Measurements from ENCODE around the gene DNAL4. TPM values are rescaled to one million over a fixed set of nuclear protein-coding genes. Genes with fewer than 3 reads are reported as not detected.
A peak's percentile ranks its signal among the peaks of the same experiment; 100 is the strongest.

Gene DNAL4
- total RNA-seq, 1 experiment from 2014 or later, result 6.9 TPM

DNA sequence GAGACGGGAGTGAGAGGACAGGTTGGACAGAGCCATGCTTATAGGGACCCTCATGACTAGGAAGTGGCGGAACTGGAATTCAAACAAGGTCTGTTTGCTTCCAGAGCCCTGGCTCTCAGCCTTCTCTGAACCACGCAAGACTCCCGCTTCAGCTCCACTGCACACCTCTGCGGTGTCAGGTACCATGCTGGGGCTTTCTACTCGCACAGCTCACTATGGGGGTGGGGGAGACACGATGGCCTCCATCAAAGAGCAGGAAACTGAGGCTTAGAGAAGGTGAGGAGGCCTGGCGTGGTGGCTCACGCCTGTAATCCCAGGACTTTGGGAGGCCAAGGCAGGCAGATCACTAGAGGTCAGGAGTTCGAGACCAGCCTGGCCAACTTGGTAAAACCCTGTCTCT, 52.4 kb downstream of the DNAL4 start:
- DNase-seq (ENCODE audit: low read depth), result no peak

DNA sequence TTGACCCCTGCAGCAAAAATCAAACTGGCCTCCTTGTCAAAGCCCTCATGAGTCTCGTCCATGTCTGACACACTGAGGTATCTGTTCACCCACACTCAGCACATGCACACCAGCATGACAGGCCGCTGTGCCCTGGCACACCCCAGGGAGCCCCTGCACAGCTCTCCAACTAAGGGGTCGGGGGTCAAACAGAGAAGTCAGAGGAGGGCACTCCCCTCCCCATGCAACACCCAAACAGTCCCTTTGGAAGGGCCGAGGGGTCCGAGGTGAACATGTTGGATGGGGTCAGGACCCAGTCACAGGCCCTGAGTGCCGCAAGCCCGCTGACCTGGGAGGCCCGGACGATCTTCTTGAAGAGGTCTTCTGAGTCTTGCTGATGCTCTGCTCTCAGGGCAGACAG, 52.8 kb downstream of the DNAL4 start:
- DNase-seq (ENCODE audit: low read depth), result no peak

DNA sequence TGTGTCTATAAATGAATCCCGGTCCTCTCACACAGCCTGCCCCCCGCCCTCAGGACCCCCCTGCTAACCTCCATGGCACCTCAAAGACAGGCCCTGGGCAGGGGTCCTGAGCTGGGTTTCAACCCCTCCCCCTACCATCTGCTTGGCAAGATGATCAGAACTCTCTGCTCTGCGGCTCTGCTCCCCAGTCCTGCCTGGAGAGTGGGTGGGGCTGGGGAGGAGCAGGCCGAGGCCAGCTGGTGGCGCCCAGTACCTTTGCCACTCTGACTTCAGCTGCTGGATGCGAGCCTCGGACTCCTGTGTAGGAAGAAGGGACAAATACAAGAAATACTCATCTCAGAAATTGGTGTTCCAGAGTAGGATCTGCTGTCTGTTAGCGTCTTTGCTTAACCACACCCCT, 53.2 kb downstream of the DNAL4 start:
- no peak for DNase-seq (ENCODE audit: low read depth)

DNA sequence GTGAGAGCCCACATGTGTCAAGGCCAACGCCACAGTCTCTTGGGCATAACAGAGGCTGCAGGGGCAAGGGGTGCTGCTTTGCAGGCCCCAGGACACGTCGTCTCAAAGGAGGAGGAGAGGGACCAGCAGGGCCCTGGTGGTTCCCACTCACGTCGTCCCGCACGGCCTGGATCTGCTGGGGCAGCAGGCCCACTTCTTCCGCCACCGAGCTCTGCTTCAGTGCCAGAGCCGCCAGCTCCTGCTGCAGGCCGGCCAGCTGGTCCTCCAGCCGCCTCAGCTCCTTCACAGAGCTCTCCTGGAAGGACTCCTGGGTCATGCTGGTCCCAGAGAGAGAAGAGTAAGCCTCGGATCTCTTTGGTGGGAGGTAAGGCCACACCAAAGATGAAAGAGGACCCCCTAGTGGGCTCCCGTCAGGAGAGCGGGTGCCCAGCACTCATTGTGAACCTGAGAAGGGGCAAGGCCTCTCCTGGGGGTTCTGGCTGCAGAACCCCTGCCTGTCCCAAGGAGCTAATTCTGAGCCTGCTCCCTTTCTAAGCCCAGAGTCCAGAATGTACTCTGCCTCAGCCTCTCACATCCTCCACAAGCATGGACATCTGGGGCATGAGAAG, 53.7 kb downstream of the DNAL4 start:
- DNase-seq (ENCODE audit: low read depth), result no peak

DNA sequence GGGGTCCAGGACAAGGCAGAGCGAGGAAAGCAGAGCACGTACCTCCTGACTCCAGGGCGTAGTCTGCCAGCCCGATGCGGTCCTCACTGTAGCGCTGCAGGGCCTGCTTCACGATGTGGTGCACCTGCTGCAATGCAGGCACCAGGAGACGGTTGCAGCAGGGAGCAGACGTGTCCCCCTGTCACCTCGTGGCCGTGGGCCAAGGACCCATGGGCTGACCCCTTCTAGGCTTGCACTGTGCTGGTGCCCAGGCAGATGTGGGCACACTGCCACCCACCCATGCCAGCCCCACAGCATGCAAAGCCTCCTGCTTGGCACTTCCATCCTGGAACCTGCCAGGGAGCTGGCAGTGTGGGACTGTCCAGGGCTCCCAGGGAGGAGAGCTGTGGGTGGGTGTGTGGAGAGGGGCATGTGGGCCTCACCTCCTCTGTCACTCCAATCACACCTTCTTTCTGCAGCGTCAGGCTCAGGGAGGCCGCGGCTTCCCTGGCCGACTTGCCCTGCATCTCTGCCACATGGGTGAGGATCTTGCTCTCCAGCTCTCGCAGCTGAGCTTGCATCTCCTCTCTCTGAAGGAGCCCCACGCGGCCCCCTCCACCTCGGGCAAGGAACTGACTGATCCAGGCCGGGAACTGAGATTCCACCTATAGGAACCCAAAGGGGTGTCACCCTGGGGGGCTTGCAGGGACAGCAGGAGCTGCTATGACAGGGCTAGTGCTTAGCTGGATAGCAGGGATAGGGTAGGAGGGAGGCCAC, 54.5 kb downstream of the DNAL4 start:
- no peak for DNase-seq (ENCODE audit: low read depth)

DNA sequence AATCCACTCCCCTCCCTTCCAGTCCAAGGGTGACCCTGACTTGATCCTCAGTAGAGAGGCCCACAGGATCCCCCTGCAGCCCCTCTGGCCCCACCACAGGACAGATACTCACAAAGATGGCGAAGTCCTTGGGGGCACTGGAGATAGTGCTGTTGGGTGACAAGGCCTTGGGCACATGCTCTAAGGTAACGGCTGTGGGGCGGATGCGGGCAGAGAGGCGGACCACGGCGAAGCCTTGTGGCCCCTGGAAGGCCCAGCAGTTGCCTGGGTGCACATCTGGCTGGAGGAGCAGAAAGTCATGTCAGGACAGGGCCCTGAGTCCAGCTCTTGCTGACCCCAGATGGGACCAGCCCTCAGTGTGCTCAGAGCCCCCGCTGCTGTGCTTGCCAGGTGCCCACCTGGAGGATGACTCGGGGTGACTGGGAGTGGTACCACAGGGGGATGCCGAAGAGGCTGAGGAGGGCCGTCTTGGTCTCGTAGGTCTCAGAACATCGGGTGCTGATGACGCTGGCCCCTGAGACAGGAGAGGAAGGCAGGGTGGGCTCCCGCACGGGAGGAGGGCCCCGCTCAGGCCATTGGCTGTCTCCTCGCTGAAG, 55.4 kb downstream of the DNAL4 start:
- DNase-seq (ENCODE audit: low read depth), result no peak

DNA sequence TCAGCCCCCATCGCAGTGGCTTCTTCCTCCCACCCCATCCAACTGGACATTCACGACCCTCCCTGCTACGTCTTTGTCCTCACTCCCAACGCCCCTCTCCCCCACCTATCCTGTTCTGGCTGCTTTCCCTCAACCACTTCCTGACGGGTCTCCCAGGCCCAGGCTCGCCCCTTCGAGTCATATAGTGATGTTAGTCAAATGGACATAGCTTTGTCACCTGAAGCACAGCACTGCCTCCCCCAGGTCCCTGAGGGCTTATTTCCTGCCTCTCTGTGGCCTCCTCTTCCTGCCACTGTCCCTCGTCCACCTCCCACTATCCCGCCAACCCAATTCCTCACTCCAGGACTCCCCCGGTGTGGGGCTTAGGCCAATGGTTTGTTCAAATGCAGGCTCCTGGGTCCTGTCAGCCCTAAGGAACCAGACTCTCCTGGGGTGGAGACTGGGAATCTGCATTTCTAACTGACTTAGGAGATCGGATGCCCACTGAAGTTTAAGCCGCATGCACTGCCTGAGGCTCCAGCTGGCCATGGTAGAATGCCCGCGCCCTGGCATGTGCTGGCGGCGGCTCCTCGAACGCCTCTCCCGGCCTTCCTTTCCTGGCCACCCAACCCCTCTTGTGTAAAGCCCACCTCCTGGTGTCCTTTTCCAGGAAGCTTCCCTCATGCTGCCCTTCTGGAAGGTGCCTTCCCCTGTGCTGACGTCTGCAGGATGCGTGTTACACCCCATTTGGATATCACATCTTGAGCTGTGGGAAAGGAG, 56.5 kb downstream of the DNAL4 start:
- DNase-seq (ENCODE audit: low read depth), result peak; percentile 72

DNA sequence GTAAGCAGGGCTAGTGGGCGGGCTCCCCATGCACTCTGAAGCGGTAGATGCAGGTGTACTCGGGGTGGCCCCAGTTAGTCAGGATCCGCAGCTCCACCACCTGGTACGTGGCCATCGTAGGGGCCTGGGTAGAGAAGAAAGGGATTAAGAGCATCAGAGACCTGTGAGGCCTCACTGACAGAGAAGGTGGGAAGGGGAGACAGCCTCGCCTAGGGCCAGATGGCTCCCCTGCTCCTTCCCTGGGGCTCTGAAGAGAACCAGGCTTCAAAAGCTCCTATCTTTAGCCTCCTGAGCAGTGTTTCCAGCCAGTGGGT, 57.7 kb downstream of the DNAL4 start:
- no peak for DNase-seq (ENCODE audit: low read depth)

DNA sequence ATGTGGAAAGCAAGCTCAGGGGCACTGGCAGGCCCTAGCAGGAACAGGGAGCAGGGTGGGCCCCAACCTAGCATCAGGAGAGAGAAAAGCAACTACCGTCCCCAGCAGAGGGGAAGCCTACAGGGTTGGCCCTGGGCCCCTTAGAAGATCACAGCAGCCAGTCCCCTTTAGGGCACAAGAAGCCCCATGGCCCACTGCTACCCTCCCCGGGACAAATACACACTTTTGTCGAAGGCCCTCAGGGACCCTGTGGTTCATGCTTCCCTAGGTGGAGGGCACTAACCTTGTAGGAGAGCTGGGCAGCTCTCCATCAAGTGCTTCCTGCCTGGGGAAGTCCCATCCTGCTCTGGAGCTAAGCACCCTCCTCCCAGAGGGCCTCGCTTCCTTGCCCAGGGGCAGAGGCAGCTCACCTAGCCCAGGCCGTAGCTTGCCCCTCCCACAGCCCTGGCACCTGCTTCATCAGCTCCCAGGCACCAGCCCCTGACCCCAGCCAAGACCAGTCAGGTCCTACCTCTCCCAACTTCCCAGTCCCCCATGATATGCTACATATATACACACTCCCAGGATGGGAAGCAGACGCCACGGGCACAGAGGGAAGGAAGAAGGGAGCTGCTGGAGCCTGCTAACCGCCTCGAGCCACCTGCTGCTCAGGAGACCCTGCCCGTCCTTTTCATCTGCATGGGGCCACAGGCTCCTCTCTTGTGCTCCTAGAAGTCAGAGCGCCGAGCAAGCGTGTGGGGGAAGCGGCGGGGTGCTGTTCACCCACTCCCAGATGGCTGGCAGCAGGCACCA, 58.3 kb downstream of the DNAL4 start:
- no peak for DNase-seq (ENCODE audit: low read depth)

DNA sequence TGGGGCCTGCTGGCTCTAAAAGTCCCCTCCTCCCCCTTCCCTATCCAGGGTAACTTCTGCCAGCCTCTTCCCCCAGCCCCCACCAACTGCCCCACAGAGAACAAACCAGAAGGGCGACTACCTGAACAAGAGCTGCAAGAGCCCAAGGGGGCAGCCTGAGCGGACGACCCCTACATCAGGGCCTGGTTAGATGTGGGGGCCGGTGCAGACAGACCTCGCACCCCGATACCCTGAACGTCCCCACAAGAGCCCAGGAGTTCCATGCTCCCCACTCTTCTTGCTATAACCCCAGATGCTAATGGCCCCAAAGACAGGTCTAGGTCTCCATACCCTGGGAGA, 58.8 kb downstream of the DNAL4 start:
- DNase-seq (ENCODE audit: low read depth), result no peak

DNA sequence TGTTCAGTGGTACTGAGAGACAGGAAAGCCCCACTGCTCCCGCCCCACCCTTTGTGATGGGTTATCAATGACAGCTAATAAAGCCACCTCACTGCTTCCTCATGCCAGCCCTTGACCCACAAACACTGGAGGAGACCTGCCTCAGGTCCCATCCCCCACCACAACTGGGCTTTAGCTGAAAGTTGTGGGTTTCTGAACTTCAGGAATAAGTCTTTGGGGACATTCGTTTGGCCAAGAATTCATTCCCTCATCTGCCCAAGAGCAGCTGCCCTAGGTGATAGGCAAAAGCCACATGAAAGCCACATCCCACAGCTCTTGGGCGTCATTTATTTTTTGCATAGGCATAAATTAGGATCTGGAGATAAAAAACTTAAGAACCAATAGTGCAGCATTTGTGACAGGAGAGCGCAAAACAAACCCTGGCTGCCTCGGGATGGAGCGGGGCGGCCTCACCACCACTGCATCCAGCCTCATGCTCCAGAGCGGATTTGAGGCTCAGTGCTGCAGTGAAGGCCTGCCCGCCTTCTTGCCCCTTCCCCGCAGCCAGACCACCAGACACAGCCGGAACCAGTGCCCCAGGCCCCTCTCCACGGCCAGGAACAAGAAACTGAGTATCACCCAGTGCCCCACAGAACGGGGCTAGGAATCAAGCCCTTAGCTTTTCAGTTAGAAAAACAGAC, 59.4 kb downstream of the DNAL4 start:
- DNase-seq (ENCODE audit: low read depth), result no peak

DNA sequence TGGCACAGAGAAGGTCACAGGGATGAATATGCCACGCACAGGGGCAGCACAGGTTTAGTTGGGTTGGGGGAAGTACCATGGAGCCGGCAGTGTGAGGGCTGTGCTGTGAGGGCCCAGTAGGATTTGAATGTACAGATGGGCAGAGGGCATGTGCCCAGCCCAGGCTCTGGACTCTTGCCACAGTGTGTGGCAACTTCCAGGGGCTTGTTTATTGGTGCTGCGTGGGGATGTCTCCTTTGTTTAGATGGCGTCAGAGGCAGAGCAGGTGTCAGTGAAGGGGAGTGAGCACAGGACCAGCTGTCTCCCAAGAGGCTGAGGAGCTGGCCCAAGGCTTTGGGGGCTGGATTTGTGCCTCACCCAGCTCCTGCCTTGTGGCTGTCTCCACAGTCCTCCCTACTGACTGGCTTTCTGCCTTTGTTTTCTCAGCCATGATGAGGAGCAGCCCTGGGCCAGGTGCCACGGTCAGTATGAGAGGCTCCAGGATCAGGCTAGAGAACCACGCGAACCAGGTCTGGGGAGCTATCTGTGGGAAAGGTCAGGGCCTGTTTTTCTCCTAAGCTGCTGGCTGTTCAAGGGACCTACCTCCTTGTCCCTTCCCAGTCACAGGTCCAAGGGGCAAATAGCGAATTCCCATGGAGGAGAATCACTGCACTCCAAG, 60.1 kb downstream of the DNAL4 start:
- DNase-seq (ENCODE audit: low read depth), result no peak

DNA sequence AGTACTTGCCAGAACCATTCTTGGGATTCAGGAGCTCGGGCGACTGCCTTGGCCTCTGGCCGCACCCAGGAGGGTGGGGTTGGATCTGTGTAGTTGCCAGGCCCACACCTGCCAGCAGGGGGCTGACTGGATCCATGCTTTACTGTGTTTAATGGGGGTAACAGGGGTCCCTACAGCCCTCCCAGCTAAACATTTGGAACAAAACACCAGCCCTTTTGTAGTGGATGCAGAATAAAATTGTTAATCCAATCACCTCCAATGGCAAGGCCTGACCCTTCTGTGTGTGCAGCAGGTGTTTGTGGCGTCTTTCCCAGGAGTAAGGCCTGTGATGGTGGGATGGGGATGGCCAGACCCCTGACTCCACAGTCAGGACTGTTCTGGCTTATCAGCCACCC, 60.6 kb downstream of the DNAL4 start:
- no peak for DNase-seq (ENCODE audit: low read depth)

DNA sequence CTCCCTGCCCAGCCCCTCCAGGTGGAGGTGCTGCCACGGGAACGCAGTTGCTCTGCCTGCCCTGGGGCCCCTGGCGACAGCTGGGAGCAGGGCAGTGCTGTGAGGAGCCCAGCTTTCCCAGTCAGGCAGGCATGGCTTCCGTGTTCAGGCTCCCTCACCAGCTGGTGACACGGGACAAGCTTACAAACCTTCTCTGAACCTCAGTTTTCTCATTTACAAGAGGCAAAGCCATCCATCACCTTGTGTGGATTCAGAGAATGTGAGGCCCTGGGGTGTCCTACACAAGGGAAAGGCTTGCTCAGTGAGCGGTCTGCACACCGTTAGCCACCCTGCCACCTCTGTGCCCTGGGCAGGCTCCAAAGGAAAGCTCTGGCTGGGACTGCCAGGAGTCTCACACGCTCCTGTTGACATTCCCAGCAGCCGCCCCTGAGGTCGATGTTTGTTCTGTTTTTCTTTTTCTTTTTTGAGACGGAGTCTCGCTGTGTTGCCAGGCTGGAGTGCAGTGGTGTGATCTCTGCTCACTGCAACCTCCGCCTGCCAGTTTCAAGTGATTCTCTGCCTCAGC, 61.6 kb downstream of the DNAL4 start:
- DNase-seq (ENCODE audit: low read depth), result no peak

DNA sequence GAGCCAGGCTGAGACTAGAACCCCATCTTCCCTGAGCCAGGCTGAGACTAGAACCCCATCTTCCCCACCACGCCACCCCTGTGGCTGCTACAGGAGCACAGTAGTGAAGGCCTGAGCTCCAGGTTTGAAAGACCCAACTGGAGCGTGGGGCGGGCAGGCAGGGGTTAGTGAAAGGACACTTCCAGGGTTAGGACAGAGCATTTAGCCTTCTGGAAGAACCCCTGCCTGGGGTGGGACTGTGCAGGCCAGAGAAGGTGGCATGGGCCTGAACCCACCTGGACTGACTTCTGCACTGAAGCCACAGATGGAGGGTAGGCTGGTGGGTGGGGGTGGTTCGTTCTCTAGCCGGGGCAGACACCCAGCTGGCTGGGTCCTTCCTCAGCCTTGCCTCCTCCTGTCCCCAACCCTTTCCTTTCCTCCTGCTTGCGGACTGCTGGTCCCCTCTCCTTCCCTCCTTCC, 62.2 kb downstream of the DNAL4 start:
- no peak for DNase-seq (ENCODE audit: low read depth)

DNA sequence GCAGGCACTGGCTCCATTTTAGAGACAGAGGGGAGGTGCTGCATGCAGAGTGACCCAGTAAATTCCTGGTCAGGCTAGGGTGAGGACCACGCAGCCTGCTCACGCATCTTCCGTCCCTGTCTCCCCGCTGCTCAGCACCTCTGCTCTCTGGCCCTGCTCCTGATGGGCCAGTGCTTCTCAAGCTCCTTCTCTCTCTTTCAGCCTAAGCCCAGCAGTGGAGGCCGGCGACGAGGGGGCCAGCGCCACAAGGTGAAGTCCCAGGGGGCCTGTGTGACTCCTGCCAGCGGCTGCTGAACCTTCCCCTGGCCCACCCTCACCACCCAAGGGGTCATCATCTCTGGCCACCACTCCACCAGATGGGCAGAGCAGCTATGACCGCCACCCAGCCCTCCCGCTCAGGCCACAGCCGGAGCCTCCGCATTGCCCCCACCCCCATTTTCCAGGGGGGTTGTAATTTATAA, 63.5 kb downstream of the DNAL4 start:
- DNase-seq (ENCODE audit: low read depth), result no peak

DNA sequence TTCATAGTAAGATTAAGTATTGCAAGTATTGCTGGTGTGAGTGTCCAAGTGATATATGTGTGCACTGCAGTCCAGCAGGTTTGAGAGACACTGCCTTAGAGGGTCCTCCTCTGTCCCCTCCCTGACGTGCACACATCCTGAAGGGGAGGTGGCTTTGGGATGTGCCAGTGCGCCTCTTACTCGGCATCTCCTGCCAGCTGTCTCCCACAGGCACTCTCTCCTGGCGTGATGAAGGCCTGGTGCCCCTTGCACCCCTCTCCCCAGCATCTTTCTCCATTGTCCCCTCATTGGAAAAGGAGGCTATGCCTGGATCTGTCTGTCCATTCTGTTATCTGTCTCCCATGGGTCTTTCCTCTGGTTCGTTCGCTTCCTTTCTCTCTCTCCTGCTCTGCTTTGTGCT, 64.0 kb downstream of the DNAL4 start:
- no peak for DNase-seq (ENCODE audit: low read depth)

DNA sequence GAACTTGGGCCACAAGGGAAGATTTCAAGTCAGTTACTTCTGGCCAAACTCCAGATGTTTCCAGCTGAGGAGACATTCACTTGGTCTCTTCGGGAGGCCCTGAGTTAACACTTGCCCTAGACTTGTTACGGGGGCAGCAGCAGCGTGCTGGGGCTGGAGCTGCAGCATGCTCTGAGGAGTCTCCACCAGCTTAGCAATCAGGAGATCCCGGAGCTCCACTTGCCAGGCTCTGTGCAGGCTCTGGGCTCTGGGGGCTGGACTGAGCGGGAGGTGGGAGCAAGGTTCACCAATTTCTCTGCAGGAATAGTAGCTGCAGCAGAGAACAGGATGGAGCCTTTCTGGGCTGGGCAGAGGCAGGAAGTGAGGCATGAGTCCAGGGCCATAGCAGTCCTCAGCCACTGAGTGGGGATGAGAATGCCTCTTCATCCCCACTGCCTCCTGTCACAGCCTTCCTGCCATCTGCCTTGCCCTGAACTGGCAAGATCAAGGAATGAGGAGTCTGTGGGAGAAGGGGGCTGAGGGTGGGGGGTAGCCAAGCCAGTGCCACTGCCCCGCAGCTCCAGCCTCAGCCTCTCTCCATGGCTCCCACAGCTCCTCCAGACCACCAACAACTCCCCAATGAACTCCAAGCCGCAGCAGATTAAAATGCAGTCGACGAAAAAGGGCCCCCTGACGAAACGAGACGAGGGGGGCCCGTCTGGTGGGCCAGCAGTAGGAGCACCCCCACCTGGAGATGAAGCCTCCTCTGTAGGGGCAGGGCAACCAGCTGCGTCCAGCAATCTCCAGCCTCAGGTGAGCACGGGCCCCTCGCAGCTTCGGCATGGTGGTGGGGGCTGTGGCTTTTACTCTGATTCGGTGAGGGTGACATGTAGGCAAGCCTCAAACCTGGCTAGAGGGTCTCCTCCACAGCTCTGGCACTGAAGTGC, 64.8 kb downstream of the DNAL4 start:
- DNase-seq (ENCODE audit: low read depth), result peak; percentile 28

Measured in HT1080 (cell line).